GM12873 (cell line): ENCODE results near the gene NPIPB12.
"Not testable (repeated sequence)": the region's sequence is repeated elsewhere in the genome, so short reads cannot be mapped to it uniquely, and the experiment has no call there.

ENCODE experiments used
- TF ChIP-seq, protein P1 (sequence below): IDR thresholded peaks from 2 replicates; pipeline ENCODE4 v1.5.1; 2012; ENCODE audit warnings: low read depth, mild to moderate bottlenecking, moderate library complexity, low read length, control low read depth; ENCODE audit not compliant: insufficient read depth; ENCODE audit errors: missing control alignments

The NPIPB12 gene

GRCh38 chr16:29506308-29506707, at the start of gene NPIPB12:
NPIPB12 (minus strand) TSS chr16:29506408.
- TF ChIP-seq, protein P1, sequence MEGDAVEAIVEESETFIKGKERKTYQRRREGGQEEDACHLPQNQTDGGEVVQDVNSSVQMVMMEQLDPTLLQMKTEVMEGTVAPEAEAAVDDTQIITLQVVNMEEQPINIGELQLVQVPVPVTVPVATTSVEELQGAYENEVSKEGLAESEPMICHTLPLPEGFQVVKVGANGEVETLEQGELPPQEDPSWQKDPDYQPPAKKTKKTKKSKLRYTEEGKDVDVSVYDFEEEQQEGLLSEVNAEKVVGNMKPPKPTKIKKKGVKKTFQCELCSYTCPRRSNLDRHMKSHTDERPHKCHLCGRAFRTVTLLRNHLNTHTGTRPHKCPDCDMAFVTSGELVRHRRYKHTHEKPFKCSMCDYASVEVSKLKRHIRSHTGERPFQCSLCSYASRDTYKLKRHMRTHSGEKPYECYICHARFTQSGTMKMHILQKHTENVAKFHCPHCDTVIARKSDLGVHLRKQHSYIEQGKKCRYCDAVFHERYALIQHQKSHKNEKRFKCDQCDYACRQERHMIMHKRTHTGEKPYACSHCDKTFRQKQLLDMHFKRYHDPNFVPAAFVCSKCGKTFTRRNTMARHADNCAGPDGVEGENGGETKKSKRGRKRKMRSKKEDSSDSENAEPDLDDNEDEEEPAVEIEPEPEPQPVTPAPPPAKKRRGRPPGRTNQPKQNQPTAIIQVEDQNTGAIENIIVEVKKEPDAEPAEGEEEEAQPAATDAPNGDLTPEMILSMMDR = not testable (repeated sequence)

DNA sequence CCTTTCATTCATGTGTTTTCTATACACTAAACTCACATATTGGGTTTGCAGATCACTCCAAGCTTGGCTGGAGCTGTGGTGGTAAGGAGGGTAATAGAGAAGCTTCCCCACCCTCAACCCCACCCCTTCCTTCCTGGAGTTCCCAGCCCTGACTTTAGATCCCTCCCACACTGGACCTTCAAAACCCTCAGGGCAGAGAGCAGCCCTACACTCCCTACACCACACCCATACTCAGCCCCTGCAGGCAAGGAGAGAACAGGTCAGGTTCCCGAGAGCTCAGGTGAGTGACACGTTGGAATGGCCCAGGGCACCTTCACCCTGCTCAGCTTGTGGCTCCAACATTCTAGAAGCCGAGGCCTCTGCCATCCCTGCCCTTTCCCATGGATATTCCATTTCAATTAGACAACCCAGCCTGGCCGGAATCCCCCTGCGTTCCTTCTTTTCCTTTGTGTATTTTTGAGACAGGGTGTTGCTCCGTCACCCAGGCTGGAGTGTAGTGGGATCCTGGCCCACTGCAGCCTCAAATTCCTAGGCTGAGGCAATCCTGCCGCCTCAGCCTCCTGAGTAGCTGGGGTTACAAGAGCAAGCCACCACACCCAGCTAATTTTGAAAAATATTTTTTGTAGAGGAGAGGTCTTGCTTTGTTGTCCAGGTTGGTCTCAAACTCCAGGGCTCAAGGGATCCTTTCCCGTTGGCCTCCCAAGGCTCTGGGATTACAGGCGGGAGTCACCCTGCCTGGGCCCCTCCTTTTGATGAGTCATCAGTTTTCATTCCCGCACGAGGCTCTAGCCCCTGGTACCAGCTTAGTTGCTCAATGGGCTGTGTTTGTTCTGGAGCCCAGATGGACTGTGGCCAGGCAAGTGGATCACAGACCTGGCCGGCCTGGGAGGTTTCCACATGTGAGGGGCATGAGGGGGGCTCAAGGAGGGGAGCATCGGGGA, 46.2 kb downstream of the NPIPB12 start, which contains the start of gene SULT1A4:
TSS of gene SULT1A4 (plus strand) at position 208 of the 941 bp plus-strand sequence. CDS start 1,473 bp downstream, outside the sequence.
- TF ChIP-seq, protein P1 = not testable (repeated sequence)

- TF ChIP-seq, protein P1 = not testable (repeated sequence)
These were observed 51.9 kb downstream of the NPIPB12 start, which contains the start of the genes BOLA2 and SLX1B for GRCh38 chr16:29454269-29454668. BOLA2 (minus strand) TSS chr16:29454351; CDS start chr16:29454253, 98 bp downstream. SLX1B (plus strand) TSS chr16:29454533.
